ENCODE data around the gene ACP6. TPM values are rescaled to one million over a fixed set of nuclear protein-coding genes. Genes with fewer than 3 reads are reported as not detected.
"Not testable (repeated sequence)": the region's sequence is repeated elsewhere in the genome, so short reads cannot be mapped to it uniquely, and the experiment has no call there.

The ACP6 gene
- total RNA-seq, 2 donors from 2014 or later, result 10.8 to 11.4 TPM

DNA sequence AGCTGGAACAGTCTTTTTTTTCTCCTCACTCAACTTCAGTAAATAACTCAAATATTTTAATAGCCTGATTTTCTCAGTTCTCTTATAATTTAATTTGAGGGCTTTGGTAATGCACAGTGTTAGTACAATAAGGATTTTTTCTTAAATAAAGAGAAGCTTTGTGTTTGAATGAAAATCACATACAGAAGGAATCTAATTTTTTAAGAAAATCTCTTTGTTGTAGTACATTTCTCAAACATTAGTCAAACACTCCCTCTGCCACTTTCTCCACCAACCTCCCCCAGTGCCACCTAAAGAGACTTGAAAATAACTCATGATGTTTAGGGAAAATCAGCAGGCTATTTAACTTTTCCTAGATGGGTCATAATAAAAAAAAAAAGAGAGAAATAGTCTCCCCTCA is 42.3 kb upstream of the ACP6 start:
- Histone ChIP-seq H3K27me3 (replicated peaks; ENCODE audit: insufficient read depth) (no peaks in the 10 kb centered on the region), H3K4me3 (no peak overlapping the region), H3K4me1 (ENCODE audit: control insufficient read depth in 1 of 2, low read depth in 2 of 2) (no peaks in the 10 kb centered on the region), H3K27ac (no peak overlapping the region), H3K9me3 (no peaks in the 10 kb centered on the region), H3K36me3 (no peaks in the 10 kb centered on the region)
- ATAC-seq (ENCODE audit: insufficient number of reproducible peaks, low FRiP score, low read depth) (no peak), DNase-seq (ENCODE audit: low spot score) (no peak)
- TF ChIP-seq, protein P1, sequence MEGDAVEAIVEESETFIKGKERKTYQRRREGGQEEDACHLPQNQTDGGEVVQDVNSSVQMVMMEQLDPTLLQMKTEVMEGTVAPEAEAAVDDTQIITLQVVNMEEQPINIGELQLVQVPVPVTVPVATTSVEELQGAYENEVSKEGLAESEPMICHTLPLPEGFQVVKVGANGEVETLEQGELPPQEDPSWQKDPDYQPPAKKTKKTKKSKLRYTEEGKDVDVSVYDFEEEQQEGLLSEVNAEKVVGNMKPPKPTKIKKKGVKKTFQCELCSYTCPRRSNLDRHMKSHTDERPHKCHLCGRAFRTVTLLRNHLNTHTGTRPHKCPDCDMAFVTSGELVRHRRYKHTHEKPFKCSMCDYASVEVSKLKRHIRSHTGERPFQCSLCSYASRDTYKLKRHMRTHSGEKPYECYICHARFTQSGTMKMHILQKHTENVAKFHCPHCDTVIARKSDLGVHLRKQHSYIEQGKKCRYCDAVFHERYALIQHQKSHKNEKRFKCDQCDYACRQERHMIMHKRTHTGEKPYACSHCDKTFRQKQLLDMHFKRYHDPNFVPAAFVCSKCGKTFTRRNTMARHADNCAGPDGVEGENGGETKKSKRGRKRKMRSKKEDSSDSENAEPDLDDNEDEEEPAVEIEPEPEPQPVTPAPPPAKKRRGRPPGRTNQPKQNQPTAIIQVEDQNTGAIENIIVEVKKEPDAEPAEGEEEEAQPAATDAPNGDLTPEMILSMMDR (IDR thresholded peaks at IDR 0.05), result no peak

DNA sequence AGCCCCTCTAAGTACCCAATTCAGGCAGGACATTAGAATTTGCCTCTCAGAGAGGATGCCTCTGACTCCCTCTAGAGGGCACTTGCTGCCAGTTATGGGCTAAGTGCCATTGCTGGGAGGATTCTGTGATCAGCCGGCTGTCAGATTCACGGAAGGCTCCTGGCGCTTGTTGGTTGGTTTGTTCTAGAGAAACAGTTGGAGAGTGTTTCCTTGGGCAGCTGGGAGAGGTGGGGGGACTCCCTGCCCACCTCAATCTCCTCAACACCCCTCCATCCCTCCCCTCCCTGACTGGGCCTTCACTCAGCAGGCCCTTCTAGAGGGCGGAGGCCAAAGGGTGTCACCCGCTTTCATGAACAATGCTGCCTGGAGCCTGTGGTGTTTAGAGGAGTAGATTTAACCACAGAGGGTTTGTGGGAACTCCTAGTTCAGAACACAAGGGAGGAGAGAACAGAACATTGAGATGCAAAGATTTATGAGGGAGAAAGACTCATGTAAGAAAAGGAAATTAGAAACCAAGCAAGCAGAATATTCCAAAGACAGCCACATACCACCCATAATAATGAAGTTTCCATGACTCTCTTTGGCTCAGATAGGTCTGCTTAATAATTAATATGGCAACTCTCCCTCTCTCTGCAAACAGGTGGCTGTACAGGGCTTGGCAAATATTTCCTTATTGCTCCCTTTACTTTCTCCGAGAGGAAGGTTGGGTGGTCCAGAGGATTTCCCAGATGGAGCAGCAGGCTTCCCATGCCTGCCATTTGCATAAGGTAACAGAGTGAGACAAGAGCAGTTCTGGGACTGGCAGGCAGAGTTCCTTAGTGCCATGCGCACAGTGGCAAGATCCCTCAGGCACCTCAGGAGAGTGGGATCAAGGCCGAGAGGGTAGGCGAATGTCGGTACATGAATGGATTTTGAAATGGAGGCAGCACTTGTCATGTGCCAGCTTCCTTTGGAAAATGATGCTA is 30.0 kb upstream of the ACP6 start:
- TF ChIP-seq, protein P1 (IDR thresholded peaks at IDR 0.05), result peak; percentile 71
- Histone ChIP-seq H3K36me3 (no peaks in the 10 kb centered on the region), H3K4me3 (no peak overlapping the region), H3K4me1 (ENCODE audit: control insufficient read depth in 1 of 2, low read depth in 2 of 2) (no peaks in the 10 kb centered on the region), H3K27ac (no peak overlapping the region), H3K9me3 (no peaks in the 10 kb centered on the region), H3K27me3 (replicated peaks; ENCODE audit: insufficient read depth) (no peaks in the 10 kb centered on the region)
- no peak for DNase-seq (ENCODE audit: low spot score)
- no peak for ATAC-seq (ENCODE audit: insufficient number of reproducible peaks, low FRiP score, low read depth)

- ATAC-seq (ENCODE audit: insufficient number of reproducible peaks, low FRiP score, low read depth), result no peak
- TF ChIP-seq, protein P1 (IDR thresholded peaks at IDR 0.05), result no peak
- no peak overlapping the region for H3K4me3 ChIP-seq
- DNase-seq (ENCODE audit: low spot score), result no peak
- no peaks in the 10 kb centered on the region for H3K4me1 ChIP-seq (ENCODE audit: control insufficient read depth in 1 of 2, low read depth in 2 of 2)
- no peaks in the 10 kb centered on the region for H3K36me3 ChIP-seq
- H3K27ac ChIP-seq, result no peak overlapping the region
- no peaks in the 10 kb centered on the region for H3K27me3 ChIP-seq (replicated peaks; ENCODE audit: insufficient read depth)
- H3K9me3 ChIP-seq, result no peaks in the 10 kb centered on the region
Measured at GRCh38 chr1:147699686-147700041, 29.3 kb upstream of the ACP6 start.

DNA sequence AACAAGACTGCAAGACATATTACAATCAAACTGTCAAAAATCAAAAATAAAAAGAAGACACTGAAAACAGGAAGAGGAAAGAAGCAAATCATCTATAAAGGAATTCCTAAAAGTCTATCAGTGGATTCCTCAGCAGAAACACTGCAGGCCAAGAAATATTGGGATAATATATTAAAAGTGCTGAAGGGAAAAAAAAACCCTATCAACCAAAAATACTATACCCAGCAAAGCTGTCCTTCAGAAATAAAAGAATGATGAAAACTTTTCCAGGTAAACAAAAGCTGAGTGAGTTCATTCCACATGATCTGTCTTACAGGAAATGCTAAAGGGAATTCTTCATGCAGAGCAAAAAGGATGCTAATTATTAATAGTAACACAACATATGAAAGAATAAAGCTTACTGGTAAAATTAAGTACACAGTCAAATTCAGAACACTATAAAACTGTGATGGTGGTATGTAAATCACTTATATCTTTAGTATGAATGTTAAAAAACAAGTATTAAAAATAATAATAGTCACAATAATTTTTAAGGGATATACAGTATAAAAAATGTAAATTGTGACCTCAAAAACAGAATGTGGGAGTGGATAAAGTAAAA is 12.9 kb upstream of the ACP6 start:
- TF ChIP-seq, protein P1 (IDR thresholded peaks at IDR 0.05), result no peak
- DNase-seq (ENCODE audit: low spot score), result no peak
- peaks cover 9% of the 10 kb centered on the region for H3K9me3 ChIP-seq

GRCh38 chr1:147680608-147681235 is 10.4 kb upstream of the ACP6 start:
- not testable (repeated sequence) for ATAC-seq (ENCODE audit: insufficient number of reproducible peaks, low FRiP score, low read depth); DNase-seq (ENCODE audit: low spot score); H3K4me1 ChIP-seq (ENCODE audit: control insufficient read depth in 1 of 2, low read depth in 2 of 2); H3K27ac ChIP-seq; H3K4me3 ChIP-seq; H3K27me3 ChIP-seq (replicated peaks; ENCODE audit: insufficient read depth); H3K36me3 ChIP-seq
- peaks cover 13% of the 10 kb centered on the region for H3K9me3 ChIP-seq

More for the DNA sequence above, 12.9 kb upstream of the ACP6 start:
- ATAC-seq (ENCODE audit: insufficient number of reproducible peaks, low FRiP score, low read depth), result no peak
- H3K27ac ChIP-seq, result no peak overlapping the region
- no peak overlapping the region for H3K4me3 ChIP-seq
- H3K4me1 ChIP-seq (ENCODE audit: control insufficient read depth in 1 of 2, low read depth in 2 of 2), result no peaks in the 10 kb centered on the region
- H3K36me3 ChIP-seq, result no peaks in the 10 kb centered on the region
- H3K27me3 ChIP-seq (replicated peaks; ENCODE audit: insufficient read depth), result no peaks in the 10 kb centered on the region

- not testable (repeated sequence) for DNase-seq (ENCODE audit: low spot score)
Measured at GRCh38 chr1:147677681-147678080, 7.4 kb upstream of the ACP6 start.

More at GRCh38 chr1:147677681-147678080, 7.4 kb upstream of the ACP6 start:
- not testable (repeated sequence) for ATAC-seq (ENCODE audit: insufficient number of reproducible peaks, low FRiP score, low read depth); H3K9me3 ChIP-seq; H3K27ac ChIP-seq; H3K36me3 ChIP-seq; H3K4me3 ChIP-seq; H3K27me3 ChIP-seq (replicated peaks; ENCODE audit: insufficient read depth); H3K4me1 ChIP-seq (ENCODE audit: control insufficient read depth in 1 of 2, low read depth in 2 of 2)

Measured in thoracic aorta (tissue), 2 donors.